CD4-positive, alpha-beta T cell treated with Interleukin-2 at 100 ng/mL for 4 hours (primary cell): ENCODE data around the gene OTOF.

Experiments
- DNase-seq: peaks from one replicate; pipeline ENCODE4 v3.0.0-alpha.2; 2020; ENCODE audit warnings: low spot score

OTOF gene

DNA sequence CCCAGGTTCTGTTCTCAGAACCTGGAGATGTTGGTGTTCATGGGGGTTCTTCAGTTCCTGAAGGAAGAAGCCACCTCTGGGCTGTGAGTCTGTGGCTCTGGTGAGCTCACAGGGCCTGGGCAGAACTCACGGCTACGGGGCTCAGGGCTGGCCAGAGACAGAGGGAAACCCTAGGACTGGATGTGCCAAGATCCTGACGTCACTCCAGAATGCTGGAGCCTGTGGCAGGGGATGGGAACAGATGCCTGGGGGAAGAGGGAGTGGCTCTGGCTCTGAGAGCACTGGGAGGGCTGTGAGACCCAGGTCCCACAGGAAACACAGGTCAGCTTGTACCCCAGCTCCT lies at the start of gene OTOF:
Gene OTOF (minus strand): TSS at position 214 of the 343 bp plus-strand sequence.
- no peak for DNase-seq

DNA sequence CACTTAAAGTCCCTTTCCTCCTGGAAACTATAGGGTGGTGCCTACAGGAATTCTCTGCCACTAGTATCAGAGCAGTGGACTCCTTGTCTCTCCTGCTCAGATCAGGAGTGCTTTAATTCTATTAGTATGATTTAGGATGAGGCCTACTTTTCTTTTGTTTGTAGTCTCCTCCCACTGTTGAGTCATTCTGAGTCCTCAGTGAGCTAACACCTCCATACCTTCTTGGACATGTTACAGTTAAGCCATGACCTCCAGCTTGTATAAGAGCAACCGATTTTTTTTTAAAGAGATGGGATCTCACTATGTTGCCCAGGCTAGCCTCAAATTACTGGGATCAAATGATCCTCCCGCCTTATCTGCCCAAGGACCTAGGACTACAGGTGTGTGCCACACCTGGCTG lies 48.7 kb upstream of the OTOF start:
- no peak for DNase-seq

DNA sequence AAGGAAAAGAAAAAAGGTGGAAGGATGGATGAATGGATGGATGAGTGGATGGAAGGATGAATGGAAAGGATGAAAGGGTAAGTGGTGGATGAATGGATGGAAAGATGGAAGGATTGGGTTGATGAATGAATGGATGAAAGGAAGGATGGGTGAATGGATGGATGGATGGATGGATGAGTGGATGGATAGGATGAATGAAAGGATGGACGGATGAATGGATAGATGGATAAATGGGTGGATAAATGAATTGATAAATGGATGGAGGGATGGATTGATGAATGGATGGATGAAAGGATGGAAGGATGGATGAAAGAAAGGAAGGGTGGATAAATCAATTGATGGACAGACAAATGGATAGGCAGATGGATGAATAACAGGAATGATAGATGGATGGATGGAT lies 48.2 kb upstream of the OTOF start:
- DNase-seq, result no peak

DNA sequence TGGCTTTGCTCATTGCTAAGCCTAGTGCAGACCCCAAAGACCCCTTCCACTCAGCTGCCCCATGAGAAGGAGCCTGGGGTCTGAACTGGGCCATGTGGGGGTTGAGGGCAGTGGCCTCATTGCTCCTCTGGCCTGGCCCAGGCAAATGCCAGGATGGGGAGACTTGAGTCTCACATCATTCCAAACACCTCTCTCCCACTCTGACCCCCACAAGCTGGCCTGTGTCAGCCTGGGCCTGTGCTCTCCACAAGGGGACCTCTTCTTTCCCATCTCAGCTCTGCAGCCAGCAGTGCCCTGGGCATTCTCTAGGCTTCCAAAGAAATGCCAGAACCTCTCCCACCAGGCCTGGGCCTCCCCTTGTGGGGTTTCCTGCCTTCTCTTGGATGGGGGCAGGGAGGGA lies 45.8 kb upstream of the OTOF start:
- no peak for DNase-seq

DNA sequence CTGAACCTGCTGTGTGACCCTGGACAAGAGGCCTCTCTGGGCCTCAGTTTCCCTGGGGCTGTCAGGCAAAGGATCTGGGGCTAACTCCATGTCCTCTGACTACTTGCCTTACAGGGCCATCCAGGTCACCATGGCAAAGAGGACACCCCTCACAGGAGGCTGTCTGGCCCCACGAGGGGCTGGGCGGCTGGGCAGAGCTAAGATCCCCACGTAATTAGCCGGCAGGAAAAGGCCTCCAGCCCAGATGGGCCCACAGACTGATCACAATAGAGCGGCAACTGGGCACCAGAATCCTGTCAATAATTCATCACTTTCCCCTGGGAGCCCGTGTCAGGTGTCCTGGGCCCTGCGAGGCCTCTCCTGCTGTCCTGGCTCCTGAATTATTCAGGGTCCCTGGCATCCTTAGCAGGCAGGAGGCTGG lies 44.8 kb upstream of the OTOF start:
- no peak for DNase-seq

DNA sequence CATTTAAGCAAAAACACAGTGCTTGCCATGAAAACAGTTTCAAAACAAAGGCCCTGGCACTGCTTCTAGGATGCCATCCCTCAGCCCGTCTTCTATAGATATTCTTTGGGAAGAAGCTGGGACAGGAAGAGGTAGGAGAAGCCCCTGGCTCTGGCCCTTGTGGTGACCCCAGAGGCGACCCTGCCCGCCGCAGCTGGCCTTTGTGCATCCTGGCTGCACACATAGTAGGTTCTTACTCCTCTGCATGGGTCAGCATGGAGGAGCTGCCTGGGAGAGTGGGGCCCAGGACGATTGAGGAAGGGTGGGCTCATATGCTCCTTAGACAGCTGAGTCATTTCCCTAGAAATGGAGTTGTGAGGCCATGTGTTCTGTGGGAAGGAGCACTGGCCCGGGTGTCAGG lies 44.4 kb upstream of the OTOF start:
- no peak for DNase-seq

DNA sequence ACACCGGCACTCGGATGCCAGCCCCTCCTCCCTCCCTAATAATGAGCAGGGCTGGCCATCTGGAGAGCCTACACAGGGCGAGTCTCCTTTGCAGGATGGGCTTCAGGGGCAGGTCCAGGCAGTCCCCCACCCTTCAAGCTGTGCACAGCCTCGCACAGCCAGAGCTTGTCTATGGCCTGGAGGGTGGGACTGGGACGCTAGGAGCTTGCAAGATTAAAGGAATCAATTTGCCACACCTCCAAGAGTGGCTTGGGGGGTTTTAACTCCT lies 43.9 kb upstream of the OTOF start:
- DNase-seq, result no peak

DNA sequence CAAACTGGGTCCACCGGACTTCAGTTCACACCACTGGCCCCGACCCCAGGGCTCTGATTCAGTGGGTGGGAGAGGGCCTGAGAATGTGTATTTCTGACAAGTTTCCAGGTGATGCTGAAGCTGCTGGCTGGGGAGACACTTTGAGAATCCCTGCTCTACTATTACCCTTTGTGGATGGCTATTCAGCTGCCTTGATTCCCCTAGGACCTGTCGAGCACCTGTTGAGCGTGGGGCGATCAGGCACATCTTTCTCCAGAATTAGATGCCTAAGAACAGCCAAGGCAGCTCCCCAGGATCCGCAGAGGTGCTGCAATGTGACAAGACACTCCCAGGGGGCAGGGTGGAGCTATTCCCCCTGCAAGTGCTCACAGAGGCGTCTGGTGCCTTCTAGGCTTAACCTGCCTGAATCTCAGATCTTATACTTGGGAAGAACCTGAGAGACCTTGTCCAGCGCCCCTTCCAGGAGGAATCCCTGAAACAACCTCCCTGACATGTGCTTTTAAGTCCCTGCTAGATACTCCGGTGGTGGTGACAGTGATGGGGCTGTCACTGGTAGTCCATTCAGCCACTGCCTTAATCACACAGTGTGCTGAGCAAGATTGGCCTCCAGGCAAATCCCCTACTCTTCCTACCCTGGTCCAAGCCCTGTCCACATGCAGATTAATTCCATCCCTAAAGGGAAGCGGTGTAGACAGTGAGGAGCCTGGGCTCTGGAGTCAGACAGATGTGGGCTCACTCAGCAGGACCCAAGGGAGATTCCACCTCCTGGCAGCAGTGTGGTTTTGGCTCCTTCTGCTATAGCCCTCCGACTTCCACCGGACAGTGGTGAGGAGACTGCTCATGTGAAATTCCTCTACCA lies 43.4 kb upstream of the OTOF start:
- DNase-seq, result no peak

DNA sequence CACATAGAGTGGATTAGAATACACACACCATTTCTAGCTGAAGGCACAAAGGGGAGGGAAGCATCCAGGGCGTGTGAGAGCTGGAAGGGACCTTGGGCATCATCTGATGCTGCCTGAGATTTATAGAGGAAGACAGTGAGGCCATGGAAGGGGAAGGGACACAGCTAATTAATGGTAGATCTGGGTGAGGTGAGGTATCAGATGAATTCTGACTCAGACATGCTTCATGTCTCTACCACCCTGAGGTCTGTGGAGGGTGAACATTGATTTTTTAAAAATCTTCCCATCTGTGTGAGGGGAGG lies 42.2 kb upstream of the OTOF start:
- DNase-seq, result no peak

DNA sequence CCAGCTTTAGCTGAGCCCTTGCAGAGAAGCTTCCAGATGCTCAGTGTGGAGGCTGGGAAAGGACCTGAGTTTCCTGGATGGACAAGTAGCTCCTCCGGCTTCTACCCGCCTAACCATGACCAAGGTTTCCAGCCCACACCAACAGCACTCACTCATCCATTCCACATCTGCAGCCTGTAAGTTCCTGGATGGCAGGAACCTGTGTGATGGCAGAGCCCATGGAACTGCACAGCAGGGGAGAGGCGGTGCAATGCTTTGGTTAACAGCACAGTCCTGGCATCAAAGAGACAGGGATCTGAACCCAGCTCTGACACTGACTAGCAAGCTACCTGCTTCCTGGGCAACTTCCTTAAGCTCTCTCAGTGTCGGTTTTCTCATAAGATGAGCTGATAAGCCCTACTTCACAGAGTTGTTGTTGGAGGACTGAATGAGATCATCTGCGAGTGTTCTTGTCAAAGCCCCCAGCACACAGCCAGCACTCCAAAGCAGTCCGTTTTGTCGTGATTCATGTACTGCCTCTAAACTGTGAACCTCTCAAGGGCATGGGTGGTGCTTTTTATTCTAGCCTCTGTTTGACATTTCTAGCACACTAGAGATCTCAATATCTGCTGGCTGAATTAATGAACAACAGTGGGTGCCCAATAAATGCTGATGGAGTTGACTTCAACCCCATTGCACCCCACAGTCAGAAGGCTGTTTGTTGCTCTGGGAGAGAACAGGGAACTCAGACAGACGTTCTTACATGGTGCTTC lies 41.6 kb upstream of the OTOF start:
- peak; percentile 24 for DNase-seq

DNA sequence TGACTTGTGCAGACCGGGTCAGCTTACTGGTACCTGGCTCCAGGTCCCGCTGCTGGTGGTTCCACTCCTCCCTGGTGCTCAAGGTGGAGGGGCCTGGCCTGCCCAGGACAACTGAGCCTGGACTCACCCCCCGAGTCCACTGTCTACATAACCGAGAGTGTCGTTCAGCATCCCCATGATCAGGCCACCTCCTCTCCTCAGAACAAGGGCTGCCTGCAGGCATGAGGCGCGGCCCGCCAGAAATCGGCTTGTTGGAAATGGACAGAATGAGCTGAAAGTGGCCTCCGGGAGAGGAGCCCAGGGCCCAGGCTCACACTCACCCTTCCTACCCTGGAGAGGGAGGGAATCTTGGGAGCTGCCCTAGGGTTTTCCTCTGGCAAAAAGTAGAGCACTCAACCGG lies 38.9 kb upstream of the OTOF start:
- DNase-seq, result no peak

DNA sequence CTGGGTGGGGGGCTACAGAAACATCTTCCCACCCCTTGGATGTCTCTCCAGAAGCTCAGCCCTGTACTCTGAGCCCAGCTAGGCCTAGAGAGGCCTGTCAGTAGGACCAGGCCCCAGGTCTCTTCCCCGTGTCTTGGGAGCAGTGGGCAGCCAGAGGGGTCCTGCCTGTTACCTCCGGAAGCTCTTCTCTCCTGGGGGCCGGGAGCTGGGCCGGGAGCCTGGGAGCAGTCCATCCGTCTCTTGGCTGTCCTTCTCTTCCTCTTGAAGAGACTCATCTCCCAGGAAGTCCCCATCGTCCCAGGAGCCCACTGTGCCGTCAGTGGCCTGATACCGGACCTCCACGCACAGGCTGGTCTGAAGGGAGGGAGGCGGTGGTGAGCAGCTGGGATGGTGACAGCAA lies 38.3 kb upstream of the OTOF start:
- DNase-seq, result no peak

DNA sequence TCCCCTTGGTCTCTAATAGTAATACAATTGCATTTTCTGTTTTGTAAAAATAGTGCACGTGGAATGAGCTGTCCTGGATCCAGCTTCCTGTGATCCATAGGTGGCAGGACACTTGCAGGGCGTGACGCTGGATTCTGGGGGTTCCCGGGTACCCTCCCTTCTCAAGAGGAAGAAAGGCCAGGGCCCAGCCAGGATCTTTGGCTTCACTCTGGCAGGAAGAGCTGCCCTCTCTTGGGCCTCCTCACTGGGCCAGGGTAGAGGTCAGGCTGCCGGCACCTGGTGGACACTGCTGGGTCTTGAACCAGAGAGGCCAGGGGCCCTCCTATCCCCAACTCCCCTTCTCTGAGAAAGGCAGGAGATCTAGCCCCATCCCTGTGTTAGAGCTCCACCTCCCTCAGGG lies 37.8 kb upstream of the OTOF start:
- DNase-seq, result no peak

DNA sequence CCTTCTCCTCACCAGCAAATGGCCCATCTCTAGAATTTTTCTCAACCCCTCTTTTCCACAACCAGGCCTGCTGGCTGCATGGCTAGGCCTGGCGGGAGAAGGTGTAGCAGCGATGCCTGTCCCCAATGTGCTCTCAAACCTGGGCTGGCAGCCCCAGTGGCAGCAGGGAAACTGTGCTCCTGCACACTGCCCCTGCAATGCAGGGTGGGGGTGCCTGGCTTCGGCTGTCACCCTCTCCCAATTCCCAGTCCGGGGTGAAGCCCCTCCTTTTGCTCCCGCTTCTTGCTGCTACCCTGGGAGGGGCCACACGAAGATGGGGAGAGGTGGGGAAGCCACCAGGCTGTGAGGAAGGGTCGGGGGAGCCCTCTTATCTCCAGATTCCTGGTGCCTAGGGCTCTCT lies 36.1 kb upstream of the OTOF start:
- no peak for DNase-seq

DNA sequence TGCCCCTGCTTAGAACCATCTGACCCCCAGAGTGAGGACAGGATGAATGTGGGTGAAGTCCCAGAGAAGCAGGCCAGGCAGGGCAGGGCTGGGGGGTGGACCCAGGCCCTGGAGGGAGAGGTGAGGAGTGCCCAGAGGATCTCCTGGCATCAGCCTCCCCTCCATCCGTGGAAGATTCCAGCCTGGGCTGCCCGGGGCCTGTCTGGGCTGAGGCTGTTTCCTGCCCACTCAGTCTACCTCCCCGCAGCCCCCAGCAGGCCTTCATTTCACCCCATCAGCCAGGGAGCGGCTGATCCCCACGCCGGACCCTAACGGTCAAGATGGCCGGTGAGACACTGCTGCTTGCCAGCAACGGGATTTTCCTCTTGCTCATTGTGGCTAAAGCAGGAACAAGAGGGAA lies 35.3 kb upstream of the OTOF start:
- DNase-seq, result no peak

DNA sequence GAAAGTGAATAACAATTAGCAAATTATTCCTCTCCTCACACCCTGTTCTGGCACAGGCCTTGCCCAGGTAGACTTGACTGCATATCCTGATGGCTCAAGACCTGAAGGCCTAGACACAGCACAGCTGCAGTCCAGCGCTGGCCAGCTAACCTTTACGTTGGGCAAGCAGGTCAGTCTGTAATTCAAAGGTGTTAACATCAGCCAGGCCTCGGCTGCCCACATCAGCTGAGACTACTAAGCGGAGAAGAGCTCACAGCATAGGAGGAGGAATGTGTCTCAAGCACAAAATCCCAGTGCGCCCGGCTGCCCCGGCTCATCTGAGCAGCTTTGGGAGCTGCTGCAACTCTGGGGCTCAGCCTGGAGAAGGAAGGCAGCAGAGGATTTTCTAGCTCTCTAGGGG lies 33.5 kb upstream of the OTOF start:
- DNase-seq, result no peak

DNA sequence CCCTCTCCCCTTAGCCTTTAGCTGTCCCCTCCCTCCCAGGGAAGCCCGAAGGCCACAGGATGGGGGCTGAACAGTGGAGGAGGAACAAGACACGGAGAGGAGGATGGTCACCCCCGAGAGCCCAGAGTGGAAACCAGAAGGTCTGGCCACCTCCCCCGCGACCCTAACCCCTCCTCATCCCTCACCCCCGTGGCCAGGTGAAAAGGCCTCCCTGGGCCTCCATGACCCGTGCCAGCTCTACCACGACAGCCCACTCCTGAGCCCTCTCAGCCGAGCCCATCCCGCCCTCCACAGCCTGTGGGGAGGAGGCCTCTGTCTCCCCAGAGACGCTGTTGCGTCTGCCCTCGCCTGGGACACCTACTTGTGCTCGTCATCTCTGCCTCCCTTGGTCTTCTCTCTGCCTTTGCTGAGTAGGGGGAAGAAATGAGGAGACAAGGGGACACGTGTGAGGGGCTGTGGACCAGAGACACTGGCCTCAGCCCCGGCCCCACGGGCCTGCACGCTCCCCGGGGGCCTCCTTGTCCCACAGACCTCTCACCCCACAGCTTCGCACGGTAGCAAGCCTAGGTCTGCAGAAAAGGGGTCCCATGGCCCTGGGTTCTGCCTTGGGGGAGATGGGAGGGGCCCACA lies 32.5 kb upstream of the OTOF start:
- no peak for DNase-seq

DNA sequence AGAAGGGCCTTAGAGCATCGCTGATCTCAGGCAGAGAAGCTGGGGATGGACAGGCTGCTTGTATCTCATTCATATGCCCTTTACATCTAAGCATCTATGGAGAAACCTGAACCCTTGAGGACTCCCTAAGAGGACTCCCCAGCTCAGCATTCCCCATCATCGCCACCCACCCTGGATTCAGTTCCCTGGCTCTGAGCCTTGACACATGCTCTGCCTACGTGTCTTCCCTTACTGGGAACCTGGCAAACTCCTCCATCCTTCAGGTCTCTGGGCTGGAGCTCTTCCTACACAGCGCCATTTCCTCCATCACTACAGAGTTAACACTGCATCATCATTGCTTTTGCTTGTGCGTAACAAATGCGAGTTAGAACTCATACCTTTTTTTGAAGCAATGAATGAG lies 31.2 kb upstream of the OTOF start:
- DNase-seq, result no peak

DNA sequence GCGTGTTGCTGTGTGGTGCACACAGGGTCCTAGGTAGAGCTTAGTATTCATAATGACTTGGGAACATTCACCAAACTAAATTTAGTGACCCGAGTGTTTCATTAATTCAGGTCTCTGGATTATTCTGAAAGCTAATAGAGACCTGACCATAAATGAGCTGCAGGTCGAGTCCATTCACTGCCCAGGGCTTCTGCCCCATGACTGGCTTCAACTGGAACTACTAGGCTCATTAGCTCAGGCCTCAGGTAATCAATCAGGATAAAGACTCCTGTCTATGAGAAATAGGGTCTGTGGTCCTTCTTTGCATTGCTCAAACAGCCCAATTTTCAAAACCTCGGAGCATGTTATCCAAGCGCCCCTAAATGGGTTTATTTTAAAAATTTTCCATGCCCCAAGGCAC lies 30.0 kb upstream of the OTOF start:
- DNase-seq, result no peak

DNA sequence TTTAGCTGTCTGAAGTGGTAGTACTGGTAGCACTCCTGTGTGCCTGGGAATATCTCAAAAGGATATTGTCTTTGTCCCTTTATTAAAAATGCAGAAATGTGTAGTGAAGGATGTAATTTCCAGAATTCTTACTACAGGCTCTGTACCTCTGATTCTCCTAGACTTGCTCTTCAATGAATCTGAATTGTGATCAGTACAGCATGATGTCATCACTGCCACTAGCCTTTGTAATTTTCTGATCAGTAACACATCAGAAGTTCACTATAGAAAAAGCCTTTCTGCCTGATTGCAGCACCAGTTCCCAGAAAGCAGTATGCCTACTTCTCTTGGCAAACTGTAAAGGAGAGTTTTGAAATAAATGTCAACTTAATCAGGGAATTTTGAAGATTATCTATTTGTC lies 29.2 kb upstream of the OTOF start:
- DNase-seq, result no peak

DNA sequence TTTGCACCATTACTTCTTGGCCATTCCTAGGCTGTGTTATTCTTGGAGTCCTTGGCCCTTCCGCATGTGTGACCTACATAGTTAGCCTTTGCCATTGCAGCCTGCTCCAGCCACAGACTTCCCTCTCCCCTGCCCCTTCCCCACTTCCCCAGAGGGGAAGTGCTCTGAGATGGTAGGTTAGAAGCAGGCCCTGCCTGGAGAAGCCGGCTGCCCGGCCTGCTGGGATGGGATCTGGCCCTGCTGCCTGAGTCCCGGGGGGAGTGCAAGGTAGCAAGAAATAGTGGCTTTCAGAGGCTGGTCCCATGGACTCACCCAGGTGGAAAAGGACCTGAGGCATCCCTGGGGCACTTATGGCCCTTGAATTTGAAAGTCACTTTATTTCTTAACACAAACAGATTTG lies 28.4 kb upstream of the OTOF start:
- DNase-seq, result no peak

DNA sequence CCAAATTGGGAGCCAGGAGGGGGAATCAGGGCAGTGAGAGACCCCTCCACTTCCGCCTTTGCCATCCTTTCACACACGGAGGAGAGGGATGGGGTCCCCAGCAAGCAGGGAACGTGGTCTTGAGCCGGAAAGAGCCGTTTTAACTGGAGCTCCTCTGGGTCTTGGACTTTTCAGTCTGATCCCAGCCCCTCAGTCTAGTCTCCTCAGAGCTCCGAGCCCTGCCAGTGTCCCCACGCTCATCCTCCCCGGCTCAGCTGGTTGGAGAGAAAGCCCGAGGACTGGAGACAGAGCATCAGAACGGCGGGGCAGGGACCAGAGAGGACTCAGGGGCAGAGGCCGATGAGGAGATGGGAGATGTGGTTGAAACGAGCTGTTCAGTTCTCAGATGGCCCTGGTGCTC lies 26.1 kb upstream of the OTOF start:
- no peak for DNase-seq

DNA sequence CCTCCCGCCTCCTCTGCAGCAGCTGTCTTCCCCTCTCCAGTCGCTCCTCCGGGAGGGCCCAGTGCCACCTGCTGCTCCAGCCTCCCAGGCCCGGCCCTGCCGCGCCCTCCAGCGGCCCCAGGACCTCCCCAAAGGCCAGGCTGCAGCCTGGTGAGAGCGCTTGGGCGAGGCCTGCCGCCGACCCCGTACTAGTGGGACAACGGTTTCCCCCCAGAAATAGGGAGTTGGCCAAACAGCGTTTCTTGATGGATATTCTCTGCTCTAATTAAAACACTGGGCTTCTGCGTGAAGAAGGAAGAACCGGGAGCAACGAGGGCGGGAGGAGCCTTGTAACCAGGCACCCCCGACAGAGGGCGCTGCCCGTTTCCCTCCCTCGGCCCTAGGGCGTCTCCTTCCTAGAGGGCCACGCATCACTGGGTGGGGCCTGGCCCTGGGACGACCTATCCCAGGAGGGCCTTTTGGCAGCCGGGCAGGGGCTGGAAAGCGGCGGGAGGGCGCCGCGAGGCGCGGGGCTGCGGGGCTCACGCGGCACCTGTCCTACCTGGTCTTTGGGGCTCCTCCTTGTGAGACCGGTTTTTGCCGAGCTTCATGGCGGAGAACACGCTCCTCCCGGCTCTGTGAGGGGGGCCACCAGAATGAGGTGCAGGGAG lies 25.4 kb upstream of the OTOF start:
- DNase-seq, result peak; percentile 73
